Activated B cell treated with CpG ODN at 0.5 μM for 24 hours (primary cell): Measurements from ENCODE around the gene STAT4. TPM values are rescaled to one million over a fixed set of nuclear protein-coding genes. Genes with fewer than 3 reads are reported as not detected.

ENCODE experiments used
- ATAC-seq: fragments of 200-7000 bp; cut with Tn5 transposase; one replicate; pipeline ENCODE4 v1.10.0; 2021; ENCODE audit warnings: low read depth, mild to moderate bottlenecking, moderate library complexity
- CTCF ChIA-PET: fragments of 350-600 bp; sonication (Branson Sonifier 250); formaldehyde crosslinking; loops from one replicate; lab custom pipeline; 2021; ENCODE audit warnings: antibody characterized with exemption; lab: Charles Lee
- POLR2A ChIA-PET: fragments of 350-600 bp; sonication (Branson Sonifier 250); formaldehyde crosslinking; loops from one replicate; lab custom pipeline; 2021; ENCODE audit warnings: antibody characterized with exemption; lab: Charles Lee
- DNase-seq: peaks from one replicate; pipeline ENCODE4 v3.0.0; 2022
- H3K27ac Mint-ChIP-seq: one replicate; pipeline ENCODE4 v1.8.0; 2020; ENCODE audit warnings: mixed read lengths
- H3K27me3 Mint-ChIP-seq: one replicate; pipeline ENCODE4 v1.8.0; 2021; ENCODE audit warnings: mixed read lengths
- H3K36me3 Mint-ChIP-seq: one replicate; pipeline ENCODE4 v1.8.0; 2021; ENCODE audit warnings: low read depth, mixed read lengths
- H3K4me1 Mint-ChIP-seq: one replicate; pipeline ENCODE4 v1.8.0; 2021; ENCODE audit warnings: mixed read lengths
- H3K4me3 Mint-ChIP-seq: one replicate; pipeline ENCODE4 v1.8.0; 2020; ENCODE audit warnings: mild to moderate bottlenecking, mixed read lengths
- H3K9me3 Mint-ChIP-seq: one replicate; pipeline ENCODE4 v1.8.0; 2020; ENCODE audit warnings: mixed read lengths
- intact Hi-C: fragments of 100-400 bp; cut with micrococcal nuclease; formaldehyde crosslinking; loops from one replicate; pipeline ENCODE4 v1.15.1; 2024
- total RNA-seq: library from RNA; stranded (reverse); gene quantifications from 2 replicates; pipeline ENCODE4 v1.2.3, GENCODE V29; 2022
- TF ChIP-seq, protein P1 (sequence below): fragments of 200-600 bp; IDR thresholded peaks from one replicate; pipeline ENCODE4 v1.8.0; 2022; ENCODE audit warnings: antibody characterized with exemption, mild to moderate bottlenecking

STAT4 gene
- total RNA-seq, 1 donor from 2014 or later, result 16.5 TPM

DNA sequence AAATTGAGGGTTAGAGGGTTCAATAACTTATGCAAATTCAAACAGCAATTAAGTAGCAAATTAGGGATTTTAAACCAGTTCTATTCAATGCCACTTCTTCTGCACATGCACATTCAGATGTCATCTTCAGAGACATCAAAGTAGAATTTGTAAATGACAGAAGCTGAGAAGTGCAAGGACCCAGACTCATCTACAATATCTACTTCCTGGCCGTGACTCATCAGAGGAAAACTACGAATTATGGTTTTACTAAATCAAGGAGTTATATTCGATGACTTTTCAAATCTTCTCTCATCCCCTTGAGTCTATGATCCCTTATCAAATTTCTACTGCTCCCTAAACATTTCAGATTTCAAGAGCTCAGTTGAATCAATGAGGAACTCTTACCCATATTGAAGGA is 20.0 kb upstream of the STAT4 start:
- Mint-ChIP-seq H3K27ac (no peak overlapping the region), H3K9me3 (no peaks in the 10 kb centered on the region), H3K4me1 (no peaks in the 10 kb centered on the region), H3K27me3 (peaks cover 6% of the 10 kb centered on the region), H3K36me3 (no peaks in the 10 kb centered on the region), H3K4me3 (no peak overlapping the region)
- TF ChIP-seq, protein P1, sequence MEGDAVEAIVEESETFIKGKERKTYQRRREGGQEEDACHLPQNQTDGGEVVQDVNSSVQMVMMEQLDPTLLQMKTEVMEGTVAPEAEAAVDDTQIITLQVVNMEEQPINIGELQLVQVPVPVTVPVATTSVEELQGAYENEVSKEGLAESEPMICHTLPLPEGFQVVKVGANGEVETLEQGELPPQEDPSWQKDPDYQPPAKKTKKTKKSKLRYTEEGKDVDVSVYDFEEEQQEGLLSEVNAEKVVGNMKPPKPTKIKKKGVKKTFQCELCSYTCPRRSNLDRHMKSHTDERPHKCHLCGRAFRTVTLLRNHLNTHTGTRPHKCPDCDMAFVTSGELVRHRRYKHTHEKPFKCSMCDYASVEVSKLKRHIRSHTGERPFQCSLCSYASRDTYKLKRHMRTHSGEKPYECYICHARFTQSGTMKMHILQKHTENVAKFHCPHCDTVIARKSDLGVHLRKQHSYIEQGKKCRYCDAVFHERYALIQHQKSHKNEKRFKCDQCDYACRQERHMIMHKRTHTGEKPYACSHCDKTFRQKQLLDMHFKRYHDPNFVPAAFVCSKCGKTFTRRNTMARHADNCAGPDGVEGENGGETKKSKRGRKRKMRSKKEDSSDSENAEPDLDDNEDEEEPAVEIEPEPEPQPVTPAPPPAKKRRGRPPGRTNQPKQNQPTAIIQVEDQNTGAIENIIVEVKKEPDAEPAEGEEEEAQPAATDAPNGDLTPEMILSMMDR, result no peak
- CTCF ChIA-PET, result interaction anchor here (1.0 kb wide), 1 partner anchor 15 kb away, joined by 5 read pairs; no protein-coding TSS in a partner anchor
- POLR2A ChIA-PET, result no interaction called here
- DNase-seq (no peak), ATAC-seq (no peak)
- intact Hi-C loops, result no loop called here

DNA sequence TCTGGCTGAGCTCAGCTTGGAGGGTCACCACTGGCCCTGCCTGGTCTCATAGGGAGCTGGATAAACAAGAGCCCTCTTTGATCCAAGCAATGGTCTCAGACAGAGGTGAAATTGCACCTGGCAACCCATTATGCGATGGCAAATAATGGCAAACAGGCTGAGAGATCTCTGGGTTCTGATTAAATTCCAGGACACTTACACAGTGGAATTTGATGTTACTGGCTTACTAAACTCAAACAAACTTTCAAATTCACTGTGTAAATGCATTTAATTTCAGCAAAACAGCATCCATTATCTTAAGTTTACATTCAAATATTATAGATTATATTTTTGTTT is 19.5 kb upstream of the STAT4 start:
- H3K9me3 Mint-ChIP-seq, result no peaks in the 10 kb centered on the region
- ChIA-PET CTCF (interaction anchor here (1.0 kb wide), 1 partner anchor 15 kb away, joined by 5 read pairs; no protein-coding TSS in a partner anchor), POLR2A (no interaction called here)
- intact Hi-C loops, result no loop called here
- peaks cover 6% of the 10 kb centered on the region for H3K27me3 Mint-ChIP-seq
- H3K4me3 Mint-ChIP-seq, result no peak overlapping the region
- TF ChIP-seq, protein P1, result no peak
- H3K4me1 Mint-ChIP-seq, result no peaks in the 10 kb centered on the region
- ATAC-seq (no peak), DNase-seq (no peak)
- no peak overlapping the region for H3K27ac Mint-ChIP-seq
- no peaks in the 10 kb centered on the region for H3K36me3 Mint-ChIP-seq

DNA sequence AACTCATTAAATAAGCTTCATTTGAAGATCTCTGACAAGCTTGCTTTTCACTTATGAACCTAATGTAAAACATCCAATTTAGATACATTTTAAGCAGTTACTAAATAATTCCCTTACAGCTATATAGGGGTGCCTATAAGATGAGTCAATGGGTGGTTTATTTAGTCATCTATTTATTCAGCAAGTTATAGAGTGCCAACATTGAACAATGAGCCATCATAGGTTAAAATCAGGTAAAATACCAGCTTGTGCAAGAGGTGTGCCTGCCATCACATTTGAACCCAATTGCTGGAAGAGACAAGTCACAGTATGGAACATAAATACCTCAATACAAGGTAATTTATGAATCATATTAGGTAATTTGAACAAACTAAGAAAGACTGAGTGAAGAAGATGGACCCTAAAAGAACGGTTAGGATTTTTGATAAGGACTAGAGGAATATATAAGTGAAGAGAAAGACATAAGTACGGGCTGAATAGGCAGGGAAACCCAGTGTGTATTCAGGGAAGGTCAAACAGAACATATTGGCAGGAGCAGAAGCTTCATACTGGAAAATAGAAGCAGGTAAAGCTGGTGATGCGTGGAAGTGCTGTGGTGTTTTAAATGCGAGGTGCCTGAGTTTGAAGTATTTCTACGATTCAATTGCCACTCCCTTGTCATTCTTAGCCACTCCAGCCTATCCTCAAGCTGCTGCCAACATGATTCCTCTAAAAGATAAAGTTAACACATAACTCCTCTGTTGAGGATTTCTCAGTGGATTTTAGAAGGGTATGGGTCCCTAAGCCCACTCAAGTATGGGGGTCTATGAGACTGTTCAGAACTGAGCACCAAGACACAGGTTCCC is 18.9 kb upstream of the STAT4 start:
- Mint-ChIP-seq H3K36me3 (no peaks in the 10 kb centered on the region), H3K4me3 (no peak overlapping the region), H3K27me3 (peaks cover 8% of the 10 kb centered on the region), H3K27ac (no peak overlapping the region), H3K4me1 (peaks cover 2% of the 10 kb centered on the region), H3K9me3 (no peaks in the 10 kb centered on the region)
- TF ChIP-seq, protein P1, result no peak
- DNase-seq (no peak), ATAC-seq (no peak)
- POLR2A ChIA-PET, result no interaction called here
- CTCF ChIA-PET, result interaction anchor here (0.6 to 1.0 kb wide), 2 partner anchors 13 to 14 kb away, joined by 3 to 5 read pairs; no protein-coding TSS in a partner anchor
- intact Hi-C loops, result no loop called here

DNA sequence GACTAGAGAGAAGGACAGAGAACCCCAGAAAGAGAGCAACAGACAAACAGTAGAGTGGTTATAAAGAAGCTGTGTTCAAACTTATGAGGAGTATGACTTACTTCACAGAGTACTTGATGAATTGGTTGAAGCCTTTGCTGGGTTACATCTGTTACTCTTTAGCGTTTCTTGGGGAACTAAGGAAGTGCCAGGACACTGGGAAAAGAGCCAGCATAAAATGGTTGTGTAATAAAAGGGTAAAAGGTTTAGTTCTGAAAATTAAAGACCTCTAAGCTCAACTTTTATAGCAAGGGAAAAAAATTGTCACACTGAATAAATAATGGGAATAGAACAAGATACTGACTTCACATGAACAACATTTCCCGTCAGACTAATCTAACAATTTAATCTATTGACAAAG is 17.0 kb upstream of the STAT4 start:
- H3K9me3 Mint-ChIP-seq, result no peaks in the 10 kb centered on the region
- POLR2A ChIA-PET, result no interaction called here

More for the DNA sequence above, 17.0 kb upstream of the STAT4 start:
- Mint-ChIP-seq H3K27ac (no peak overlapping the region), H3K27me3 (peaks cover 8% of the 10 kb centered on the region), H3K4me3 (no peak overlapping the region), H3K36me3 (no peaks in the 10 kb centered on the region), H3K4me1 (peaks cover 2% of the 10 kb centered on the region)
- DNase-seq (no peak), ATAC-seq (no peak)
- CTCF ChIA-PET, result interaction anchor here (1.0 to 4.3 kb wide), 5 partner anchors 10 to 354 kb away, joined by 3 to 36 read pairs (median 4); no protein-coding TSS in a partner anchor
- intact Hi-C loops, result no loop called here
- TF ChIP-seq, protein P1, result no peak
